Ovary (tissue), 3 donors: ENCODE data around the gene RAB39A.

Source experiments
- EP300 ChIP-seq: sonication (generic); formaldehyde crosslinking; IDR thresholded peaks from one replicate; pipeline ENCODE4 v1.6.1; 2017; ENCODE audit warnings: antibody characterized with exemption
- POLR2A ChIP-seq: fragments of 450-650 bp; IDR thresholded peaks from one replicate; pipeline ENCODE4 v1.6.1; 2017; ENCODE audit warnings: antibody characterized with exemption, mild to moderate bottlenecking, moderate library complexity
- TF ChIP-seq, protein P1 (sequence below), 3 donors: fragments of 450-650 bp in 2 of 3; fragments of 200-600 bp in 1 of 3; IDR thresholded peaks; one replicate each; pipeline versions ENCODE4 v1.5.1 to v1.8.0; 2016 to 2022; ENCODE audit warnings: antibody characterized with exemption in 3 of 3, mild to moderate bottlenecking in 1 of 3
- donor health status: DM: no; HTN: no; CAD: no.

- TF ChIP-seq, protein P1, sequence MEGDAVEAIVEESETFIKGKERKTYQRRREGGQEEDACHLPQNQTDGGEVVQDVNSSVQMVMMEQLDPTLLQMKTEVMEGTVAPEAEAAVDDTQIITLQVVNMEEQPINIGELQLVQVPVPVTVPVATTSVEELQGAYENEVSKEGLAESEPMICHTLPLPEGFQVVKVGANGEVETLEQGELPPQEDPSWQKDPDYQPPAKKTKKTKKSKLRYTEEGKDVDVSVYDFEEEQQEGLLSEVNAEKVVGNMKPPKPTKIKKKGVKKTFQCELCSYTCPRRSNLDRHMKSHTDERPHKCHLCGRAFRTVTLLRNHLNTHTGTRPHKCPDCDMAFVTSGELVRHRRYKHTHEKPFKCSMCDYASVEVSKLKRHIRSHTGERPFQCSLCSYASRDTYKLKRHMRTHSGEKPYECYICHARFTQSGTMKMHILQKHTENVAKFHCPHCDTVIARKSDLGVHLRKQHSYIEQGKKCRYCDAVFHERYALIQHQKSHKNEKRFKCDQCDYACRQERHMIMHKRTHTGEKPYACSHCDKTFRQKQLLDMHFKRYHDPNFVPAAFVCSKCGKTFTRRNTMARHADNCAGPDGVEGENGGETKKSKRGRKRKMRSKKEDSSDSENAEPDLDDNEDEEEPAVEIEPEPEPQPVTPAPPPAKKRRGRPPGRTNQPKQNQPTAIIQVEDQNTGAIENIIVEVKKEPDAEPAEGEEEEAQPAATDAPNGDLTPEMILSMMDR (IDR thresholded peaks at IDR 0.05): no peak
- no peak for TF ChIP-seq POLR2A
- no peak for TF ChIP-seq EP300
These were observed 33.2 kb downstream of the RAB39A start for GRCh38 chr11:107961480-107961879.
